Measurements from ENCODE around the gene MGAT5B.

DNA sequence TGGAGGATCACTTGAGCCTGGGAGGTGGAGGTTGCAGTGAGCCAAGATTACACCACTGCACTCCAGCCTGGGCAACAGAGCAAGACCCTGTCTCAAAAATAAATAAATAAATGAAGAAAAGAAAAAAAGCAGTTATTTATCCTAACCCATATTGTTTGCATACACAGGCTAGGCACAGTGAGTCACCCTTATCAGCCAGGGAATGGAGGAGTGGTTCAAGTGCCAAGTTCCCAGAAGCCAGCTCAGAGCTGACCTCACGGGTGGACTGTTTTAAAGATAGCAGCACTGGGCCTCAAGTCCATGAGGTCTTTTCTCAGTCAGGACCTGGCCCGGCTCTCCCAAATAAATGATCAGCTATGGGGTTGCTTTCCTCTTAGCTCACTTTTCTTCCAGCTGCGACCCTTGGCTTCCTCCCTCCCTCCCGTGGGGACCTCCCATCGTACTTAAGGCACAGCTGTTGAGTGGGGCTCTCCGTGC is 22.6 kb upstream of the MGAT5B start:
- TF ChIP-seq, protein P1, sequence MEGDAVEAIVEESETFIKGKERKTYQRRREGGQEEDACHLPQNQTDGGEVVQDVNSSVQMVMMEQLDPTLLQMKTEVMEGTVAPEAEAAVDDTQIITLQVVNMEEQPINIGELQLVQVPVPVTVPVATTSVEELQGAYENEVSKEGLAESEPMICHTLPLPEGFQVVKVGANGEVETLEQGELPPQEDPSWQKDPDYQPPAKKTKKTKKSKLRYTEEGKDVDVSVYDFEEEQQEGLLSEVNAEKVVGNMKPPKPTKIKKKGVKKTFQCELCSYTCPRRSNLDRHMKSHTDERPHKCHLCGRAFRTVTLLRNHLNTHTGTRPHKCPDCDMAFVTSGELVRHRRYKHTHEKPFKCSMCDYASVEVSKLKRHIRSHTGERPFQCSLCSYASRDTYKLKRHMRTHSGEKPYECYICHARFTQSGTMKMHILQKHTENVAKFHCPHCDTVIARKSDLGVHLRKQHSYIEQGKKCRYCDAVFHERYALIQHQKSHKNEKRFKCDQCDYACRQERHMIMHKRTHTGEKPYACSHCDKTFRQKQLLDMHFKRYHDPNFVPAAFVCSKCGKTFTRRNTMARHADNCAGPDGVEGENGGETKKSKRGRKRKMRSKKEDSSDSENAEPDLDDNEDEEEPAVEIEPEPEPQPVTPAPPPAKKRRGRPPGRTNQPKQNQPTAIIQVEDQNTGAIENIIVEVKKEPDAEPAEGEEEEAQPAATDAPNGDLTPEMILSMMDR (IDR thresholded peaks at IDR 0.05; ENCODE audit: low read depth, low read length, poor library complexity, severe bottlenecking): no peak
- no peak for TF ChIP-seq EZH2phosphoT487 (IDR thresholded peaks at IDR 0.05; ENCODE audit: borderline replicate concordance, low read length)

Data from DOHH2 (cell line).